Measurements from ENCODE around the gene RLIM.
"Not testable (repeated sequence)": the region's sequence is repeated elsewhere in the genome, so short reads cannot be mapped to it uniquely, and the experiment has no call there.

The RLIM gene, protein sequence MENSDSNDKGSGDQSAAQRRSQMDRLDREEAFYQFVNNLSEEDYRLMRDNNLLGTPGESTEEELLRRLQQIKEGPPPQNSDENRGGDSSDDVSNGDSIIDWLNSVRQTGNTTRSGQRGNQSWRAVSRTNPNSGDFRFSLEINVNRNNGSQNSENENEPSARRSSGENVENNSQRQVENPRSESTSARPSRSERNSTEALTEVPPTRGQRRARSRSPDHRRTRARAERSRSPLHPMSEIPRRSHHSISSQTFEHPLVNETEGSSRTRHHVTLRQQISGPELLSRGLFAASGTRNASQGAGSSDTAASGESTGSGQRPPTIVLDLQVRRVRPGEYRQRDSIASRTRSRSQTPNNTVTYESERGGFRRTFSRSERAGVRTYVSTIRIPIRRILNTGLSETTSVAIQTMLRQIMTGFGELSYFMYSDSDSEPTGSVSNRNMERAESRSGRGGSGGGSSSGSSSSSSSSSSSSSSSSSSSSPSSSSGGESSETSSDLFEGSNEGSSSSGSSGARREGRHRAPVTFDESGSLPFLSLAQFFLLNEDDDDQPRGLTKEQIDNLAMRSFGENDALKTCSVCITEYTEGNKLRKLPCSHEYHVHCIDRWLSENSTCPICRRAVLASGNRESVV

DNA sequence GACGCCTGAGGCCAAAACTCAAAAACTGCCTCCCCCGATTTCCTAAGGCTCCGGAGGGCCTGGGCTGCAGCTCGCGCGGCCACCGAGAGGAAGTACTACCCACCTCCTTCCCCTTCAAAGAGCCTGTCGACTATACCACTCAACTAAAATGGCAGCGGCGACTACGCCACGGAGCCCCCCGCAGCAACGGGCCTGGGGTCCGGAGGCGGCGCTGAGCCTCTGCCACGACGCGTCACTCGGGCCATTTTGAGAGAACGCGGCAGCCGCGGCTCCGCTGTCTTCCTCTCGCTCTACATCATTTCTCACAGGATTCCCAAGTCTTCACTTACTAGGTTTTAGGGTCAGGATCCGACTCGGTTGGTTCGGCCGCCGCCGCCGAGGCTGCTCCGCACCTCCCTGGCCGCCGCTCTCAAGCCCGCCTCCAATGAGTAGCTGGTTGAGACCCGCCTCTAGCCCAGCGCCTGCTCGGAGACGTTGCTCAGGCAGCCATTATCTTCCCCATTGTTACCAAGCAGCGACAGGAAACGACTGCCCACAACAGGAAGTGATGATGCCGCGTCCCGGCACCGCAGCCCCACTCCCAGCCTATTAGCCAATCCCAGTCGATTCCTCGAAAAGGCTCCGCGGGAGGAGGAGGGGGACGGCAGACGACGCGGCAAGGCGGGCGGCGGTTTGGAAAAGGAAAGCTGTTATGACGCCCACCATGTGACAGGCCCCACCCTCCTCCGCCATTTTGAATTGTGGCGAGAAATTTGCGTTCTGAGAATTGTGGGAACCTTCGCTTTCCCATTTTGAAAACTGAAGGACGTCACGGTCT lies at the start of gene RLIM:
RLIM (minus strand) TSS at position 532 of the 817 bp plus-strand sequence. CDS start 18,647 bp downstream, outside the sequence.
- TF ChIP-seq, protein P1, sequence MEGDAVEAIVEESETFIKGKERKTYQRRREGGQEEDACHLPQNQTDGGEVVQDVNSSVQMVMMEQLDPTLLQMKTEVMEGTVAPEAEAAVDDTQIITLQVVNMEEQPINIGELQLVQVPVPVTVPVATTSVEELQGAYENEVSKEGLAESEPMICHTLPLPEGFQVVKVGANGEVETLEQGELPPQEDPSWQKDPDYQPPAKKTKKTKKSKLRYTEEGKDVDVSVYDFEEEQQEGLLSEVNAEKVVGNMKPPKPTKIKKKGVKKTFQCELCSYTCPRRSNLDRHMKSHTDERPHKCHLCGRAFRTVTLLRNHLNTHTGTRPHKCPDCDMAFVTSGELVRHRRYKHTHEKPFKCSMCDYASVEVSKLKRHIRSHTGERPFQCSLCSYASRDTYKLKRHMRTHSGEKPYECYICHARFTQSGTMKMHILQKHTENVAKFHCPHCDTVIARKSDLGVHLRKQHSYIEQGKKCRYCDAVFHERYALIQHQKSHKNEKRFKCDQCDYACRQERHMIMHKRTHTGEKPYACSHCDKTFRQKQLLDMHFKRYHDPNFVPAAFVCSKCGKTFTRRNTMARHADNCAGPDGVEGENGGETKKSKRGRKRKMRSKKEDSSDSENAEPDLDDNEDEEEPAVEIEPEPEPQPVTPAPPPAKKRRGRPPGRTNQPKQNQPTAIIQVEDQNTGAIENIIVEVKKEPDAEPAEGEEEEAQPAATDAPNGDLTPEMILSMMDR (IDR thresholded peaks at IDR 0.05; ENCODE audit: insufficient read depth, low read length, poor library complexity, severe bottlenecking) = no peak
- H3K36me3 ChIP-seq (ENCODE audit: control insufficient read depth, insufficient read depth, low read length) = no peaks in the 10 kb centered on the region
- peak; percentile 93 for DNase-seq (ENCODE audit: extremely low read depth, insufficient read length)
- peak within 1 kb of the TSS; percentile 68 for H3K4me3 ChIP-seq (replicated peaks; ENCODE audit: low read depth, low read length)
- H3K27me3 ChIP-seq (replicated peaks; ENCODE audit: control insufficient read depth, insufficient read depth, low read length) = no peaks in the 10 kb centered on the region

GRCh38 chrX:74656079-74656745 lies 41.8 kb upstream of the RLIM start:
- no peak for DNase-seq (ENCODE audit: extremely low read depth, insufficient read length)
- TF ChIP-seq, protein P1 (IDR thresholded peaks at IDR 0.05; ENCODE audit: insufficient read depth, low read length, poor library complexity, severe bottlenecking) = no peak
- Histone ChIP-seq H3K27me3 (replicated peaks; ENCODE audit: control insufficient read depth, insufficient read depth, low read length) (no peaks in the 10 kb centered on the region), H3K4me3 (replicated peaks; ENCODE audit: low read depth, low read length) (no peak overlapping the region), H3K36me3 (ENCODE audit: control insufficient read depth, insufficient read depth, low read length) (no peaks in the 10 kb centered on the region)

DNA sequence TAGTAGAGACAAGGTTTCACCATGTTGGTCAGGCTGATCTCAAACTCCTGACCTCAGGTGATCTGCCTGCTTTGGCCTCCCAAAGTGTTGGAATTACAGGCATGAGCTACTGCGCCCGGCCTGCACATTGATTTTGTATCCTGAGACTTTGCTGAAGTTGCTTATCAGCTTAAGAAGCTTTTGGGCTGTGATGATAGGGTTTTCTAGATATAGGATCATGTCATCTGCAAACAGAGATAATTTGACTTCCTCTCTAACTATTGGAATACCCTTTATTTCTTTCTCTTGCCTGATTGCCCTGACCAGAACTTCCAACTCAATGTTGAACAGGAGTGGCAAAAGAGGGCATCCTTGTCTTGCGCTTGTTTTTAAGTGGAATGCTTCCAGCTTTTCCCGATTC lies 40.5 kb upstream of the RLIM start:
- H3K27me3 ChIP-seq (replicated peaks; ENCODE audit: control insufficient read depth, insufficient read depth, low read length); H3K4me3 ChIP-seq (replicated peaks; ENCODE audit: low read depth, low read length); H3K36me3 ChIP-seq (ENCODE audit: control insufficient read depth, insufficient read depth, low read length); DNase-seq (ENCODE audit: extremely low read depth, insufficient read length): not testable (repeated sequence)

GRCh38 chrX:74636749-74637314 lies 22.4 kb upstream of the RLIM start:
- H3K27me3 ChIP-seq (replicated peaks; ENCODE audit: control insufficient read depth, insufficient read depth, low read length) = no peaks in the 10 kb centered on the region
- DNase-seq (ENCODE audit: extremely low read depth, insufficient read length) = no peak
- TF ChIP-seq, protein P1 (IDR thresholded peaks at IDR 0.05; ENCODE audit: insufficient read depth, low read length, poor library complexity, severe bottlenecking) = no peak

DNA sequence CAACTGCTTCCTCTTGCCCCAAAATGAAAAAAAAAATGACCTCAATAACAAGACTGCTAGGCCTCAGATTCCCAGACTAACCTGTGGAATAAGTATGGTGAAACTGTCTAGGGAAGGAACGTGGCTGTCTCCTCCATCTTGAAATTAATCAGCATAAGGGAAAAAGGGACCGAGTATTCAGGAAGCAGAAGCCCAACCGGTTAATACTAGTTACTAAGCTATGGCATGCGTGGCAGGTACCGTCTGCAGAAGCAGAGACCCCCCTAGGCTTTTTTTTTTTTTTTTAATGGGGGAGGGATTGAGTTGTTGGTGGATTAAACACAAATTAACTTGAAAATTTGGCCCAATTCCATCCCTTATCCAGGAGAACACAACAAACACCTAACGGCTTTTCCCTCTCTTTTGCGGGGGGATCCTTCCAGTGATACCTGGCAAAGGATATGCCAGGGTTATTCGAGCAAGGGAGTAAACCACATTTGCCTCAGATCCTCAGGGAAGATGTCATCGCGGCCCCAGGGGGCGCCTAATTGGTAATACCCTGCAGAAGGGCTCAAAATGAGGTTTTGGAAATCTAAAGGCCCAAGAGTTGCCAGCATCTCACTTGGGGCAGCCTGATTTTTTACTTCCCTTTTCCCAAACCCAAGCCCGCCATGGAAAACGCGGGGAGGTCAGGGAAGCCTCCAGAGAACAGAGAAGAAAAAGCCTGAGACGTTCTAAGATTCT lies 893 bp downstream of the RLIM start:
- Histone ChIP-seq H3K36me3 (ENCODE audit: control insufficient read depth, insufficient read depth, low read length) (no peaks in the 10 kb centered on the region), H3K4me3 (replicated peaks; ENCODE audit: low read depth, low read length) (peak overlapping the region; percentile 68), H3K27me3 (replicated peaks; ENCODE audit: control insufficient read depth, insufficient read depth, low read length) (no peaks in the 10 kb centered on the region)
- peak; percentile 13 for DNase-seq (ENCODE audit: extremely low read depth, insufficient read length)
- TF ChIP-seq, protein P1 (IDR thresholded peaks at IDR 0.05; ENCODE audit: insufficient read depth, low read length, poor library complexity, severe bottlenecking) = no peak

More at GRCh38 chrX:74636749-74637314, 22.4 kb upstream of the RLIM start:
- no peak overlapping the region for H3K4me3 ChIP-seq (replicated peaks; ENCODE audit: low read depth, low read length)
- H3K36me3 ChIP-seq (ENCODE audit: control insufficient read depth, insufficient read depth, low read length) = no peaks in the 10 kb centered on the region

All from GM06990 (cell line).